Astrocyte (in vitro differentiated cells and primary cell): ENCODE results near the gene ADCYAP1R1.

Source experiments
- EZH2 ChIP-seq: IDR thresholded peaks from 2 replicates; pipeline ENCODE4 v1.6.1; 2012; ENCODE audit warnings: mild to moderate bottlenecking, low read length, inconsistent platforms; ENCODE audit not compliant: insufficient read depth
- TF ChIP-seq, protein P1 (sequence below): IDR thresholded peaks from 2 replicates; pipeline ENCODE4 v1.5.1; 2011; ENCODE audit warnings: low read depth, mild to moderate bottlenecking, inconsistent platforms, low read length, moderate library complexity; ENCODE audit not compliant: insufficient read depth

- TF ChIP-seq, protein P1, sequence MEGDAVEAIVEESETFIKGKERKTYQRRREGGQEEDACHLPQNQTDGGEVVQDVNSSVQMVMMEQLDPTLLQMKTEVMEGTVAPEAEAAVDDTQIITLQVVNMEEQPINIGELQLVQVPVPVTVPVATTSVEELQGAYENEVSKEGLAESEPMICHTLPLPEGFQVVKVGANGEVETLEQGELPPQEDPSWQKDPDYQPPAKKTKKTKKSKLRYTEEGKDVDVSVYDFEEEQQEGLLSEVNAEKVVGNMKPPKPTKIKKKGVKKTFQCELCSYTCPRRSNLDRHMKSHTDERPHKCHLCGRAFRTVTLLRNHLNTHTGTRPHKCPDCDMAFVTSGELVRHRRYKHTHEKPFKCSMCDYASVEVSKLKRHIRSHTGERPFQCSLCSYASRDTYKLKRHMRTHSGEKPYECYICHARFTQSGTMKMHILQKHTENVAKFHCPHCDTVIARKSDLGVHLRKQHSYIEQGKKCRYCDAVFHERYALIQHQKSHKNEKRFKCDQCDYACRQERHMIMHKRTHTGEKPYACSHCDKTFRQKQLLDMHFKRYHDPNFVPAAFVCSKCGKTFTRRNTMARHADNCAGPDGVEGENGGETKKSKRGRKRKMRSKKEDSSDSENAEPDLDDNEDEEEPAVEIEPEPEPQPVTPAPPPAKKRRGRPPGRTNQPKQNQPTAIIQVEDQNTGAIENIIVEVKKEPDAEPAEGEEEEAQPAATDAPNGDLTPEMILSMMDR: no peak
- no peak for TF ChIP-seq EZH2
Measured at GRCh38 chr7:31096198-31096876, 44.2 kb downstream of the ADCYAP1R1 start.
